ENCODE measurements around the gene ALKBH8.

The ALKBH8 gene

GRCh38 chr11:107453594-107454286 lies 111.8 kb downstream of the ALKBH8 start:
- H3K27ac ChIP-seq (ENCODE audit: insufficient read depth, low read length, poor library complexity, severe bottlenecking): no peak overlapping the region
- no peaks in the 10 kb centered on the region for H3K27me3 ChIP-seq (replicated peaks; ENCODE audit: control insufficient read depth, insufficient read depth, low read length, poor library complexity, severe bottlenecking)
- DNase-seq: no peak
- no peaks in the 10 kb centered on the region for H3K9me3 ChIP-seq (ENCODE audit: control insufficient read depth, low read length)
- H3K4me1 ChIP-seq (ENCODE audit: control insufficient read depth, insufficient read depth, low read length, poor library complexity, severe bottlenecking): no peaks in the 10 kb centered on the region
- peaks cover 30% of the 10 kb centered on the region for H3K36me3 ChIP-seq (ENCODE audit: control insufficient read depth, insufficient read depth, low read length)
- no peak overlapping the region for H3K4me3 ChIP-seq (ENCODE audit: insufficient read depth, low read depth, low read length, poor library complexity, severe bottlenecking)
